BJ (cell line): ENCODE measurements around the gene KIAA0753. TPM values are rescaled to one million over a fixed set of nuclear protein-coding genes. Genes with fewer than 3 reads are reported as not detected.

Experiments used
- CTCF ChIA-PET: fragments of 350-600 bp; formaldehyde crosslinking; extraction: SDS; loops from one replicate; lab custom pipeline; 2021; ENCODE audit warnings: antibody characterized with exemption, inconsistent platforms; lab: Yijun Ruan, JAX
- POLR2A ChIA-PET: fragments of 300-600 bp; sonication (Branson Sonifier 250); formaldehyde crosslinking; extraction: SDS; loops from one replicate; lab custom pipeline; 2021; ENCODE audit warnings: antibody characterized with exemption; lab: Charles Lee
- DNase-seq: peaks from one replicate; pipeline ENCODE4 v3.0.0-alpha.2; 2011; ENCODE audit warnings: low read depth
- H3K27me3 ChIP-seq: 2 replicates; pipeline ENCODE4 v1.6.0; 2011; ENCODE audit warnings: low read length; ENCODE audit not compliant: control insufficient read depth, insufficient read depth
- H3K36me3 ChIP-seq: 2 replicates; pipeline ENCODE4 v1.5.1; 2011; ENCODE audit warnings: low read length; ENCODE audit not compliant: control insufficient read depth, insufficient read depth
- H3K4me3 ChIP-seq: 2 replicates; pipeline ENCODE4 v1.5.1; 2011; ENCODE audit warnings: low read depth, mild to moderate bottlenecking, control low read depth, low read length
- polyA plus RNA-seq: library from polyadenylated mRNA; depleted of rRNA; stranded (reverse); fragments of >200 nt; gene quantifications from 2 replicates; pipeline ENCODE4 v1.2.3, GENCODE V29; 2011
- TF ChIP-seq, protein P1 (sequence below): IDR thresholded peaks from 2 replicates; pipeline ENCODE4 v1.5.1; 2011; ENCODE audit warnings: low read depth, mild to moderate bottlenecking, control low read depth, inconsistent platforms, low read length, moderate library complexity; ENCODE audit not compliant: insufficient read depth

The KIAA0753 gene
- polyA plus RNA-seq, 1 experiment, result 5.4 TPM

DNA sequence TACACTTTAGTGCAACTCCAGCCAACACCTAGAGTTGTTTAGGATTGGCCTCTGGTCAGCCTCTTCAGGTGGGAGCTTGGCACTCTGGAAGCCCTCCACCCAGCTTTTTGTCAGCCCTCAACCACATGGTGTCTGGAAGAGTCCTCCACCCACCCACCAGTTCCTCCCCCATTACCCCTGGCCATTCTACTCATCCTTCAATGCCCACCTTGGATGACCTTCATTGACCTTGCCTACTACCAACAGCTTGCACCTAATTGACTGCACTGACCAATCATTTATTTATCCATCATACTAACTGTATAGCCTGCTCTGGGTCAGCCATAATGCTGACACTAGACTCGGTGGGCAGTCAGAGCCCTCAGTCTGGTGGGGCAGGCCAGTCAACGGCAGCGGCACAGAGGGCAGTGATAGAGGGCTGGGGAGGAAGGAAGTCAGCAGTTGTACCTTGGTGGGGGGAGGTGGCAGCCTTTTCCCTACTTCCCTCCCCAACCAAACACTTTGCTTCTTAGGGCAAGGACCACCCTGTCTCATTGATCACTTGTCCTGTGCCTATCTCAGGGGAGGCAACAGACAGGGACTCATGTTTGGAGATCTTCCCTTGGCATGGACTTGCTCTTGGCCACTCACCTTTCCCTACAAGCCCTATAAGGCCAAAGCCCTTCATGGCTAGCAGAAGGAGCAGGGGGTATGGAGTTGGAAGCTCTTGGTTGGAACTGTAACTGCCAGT, 43.4 kb upstream of the KIAA0753 start:
- no peak overlapping the region for H3K4me3 ChIP-seq
- no peaks in the 10 kb centered on the region; the same call in 1 of the 2 replicates for H3K27me3 ChIP-seq
- no peaks in the 10 kb centered on the region for H3K36me3 ChIP-seq
- POLR2A ChIA-PET, result no interaction called here
- CTCF ChIA-PET, result no interaction called here
- no peak for DNase-seq
- TF ChIP-seq, protein P1, sequence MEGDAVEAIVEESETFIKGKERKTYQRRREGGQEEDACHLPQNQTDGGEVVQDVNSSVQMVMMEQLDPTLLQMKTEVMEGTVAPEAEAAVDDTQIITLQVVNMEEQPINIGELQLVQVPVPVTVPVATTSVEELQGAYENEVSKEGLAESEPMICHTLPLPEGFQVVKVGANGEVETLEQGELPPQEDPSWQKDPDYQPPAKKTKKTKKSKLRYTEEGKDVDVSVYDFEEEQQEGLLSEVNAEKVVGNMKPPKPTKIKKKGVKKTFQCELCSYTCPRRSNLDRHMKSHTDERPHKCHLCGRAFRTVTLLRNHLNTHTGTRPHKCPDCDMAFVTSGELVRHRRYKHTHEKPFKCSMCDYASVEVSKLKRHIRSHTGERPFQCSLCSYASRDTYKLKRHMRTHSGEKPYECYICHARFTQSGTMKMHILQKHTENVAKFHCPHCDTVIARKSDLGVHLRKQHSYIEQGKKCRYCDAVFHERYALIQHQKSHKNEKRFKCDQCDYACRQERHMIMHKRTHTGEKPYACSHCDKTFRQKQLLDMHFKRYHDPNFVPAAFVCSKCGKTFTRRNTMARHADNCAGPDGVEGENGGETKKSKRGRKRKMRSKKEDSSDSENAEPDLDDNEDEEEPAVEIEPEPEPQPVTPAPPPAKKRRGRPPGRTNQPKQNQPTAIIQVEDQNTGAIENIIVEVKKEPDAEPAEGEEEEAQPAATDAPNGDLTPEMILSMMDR, result no peak

DNA sequence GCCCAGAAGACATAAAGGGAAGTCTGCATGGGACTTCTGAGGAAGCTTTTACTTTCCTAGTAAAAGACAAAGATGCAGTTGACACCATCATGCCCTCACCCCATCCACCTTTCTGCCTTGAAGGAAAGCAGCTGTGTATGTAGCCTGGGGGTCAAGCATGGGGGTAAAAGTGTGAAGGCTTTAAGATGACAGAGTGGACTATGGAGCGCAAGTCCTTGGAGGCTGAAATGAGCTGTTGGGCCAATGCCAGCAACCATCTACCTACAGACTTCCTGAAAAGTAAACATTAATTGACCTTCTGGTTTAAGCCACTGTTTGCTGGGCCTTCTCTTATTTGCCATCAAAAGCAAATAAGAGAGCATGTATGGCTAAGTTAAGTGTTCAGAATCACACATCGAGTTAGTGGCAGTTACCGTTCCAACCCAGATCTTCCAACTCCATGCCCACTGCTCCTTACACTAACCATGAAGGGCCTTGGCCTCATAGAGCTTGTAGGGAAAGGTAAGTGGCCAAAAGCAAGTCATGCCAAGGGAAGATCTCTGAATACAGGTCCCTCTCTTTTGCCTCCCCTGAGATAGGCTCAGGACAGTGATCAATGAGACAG, 42.7 kb upstream of the KIAA0753 start:
- ChIA-PET POLR2A (no interaction called here), CTCF (no interaction called here)
- TF ChIP-seq, protein P1, result no peak
- no peak for DNase-seq
- no peak overlapping the region for H3K4me3 ChIP-seq
- no peaks in the 10 kb centered on the region; the same call in 1 of the 2 replicates for H3K27me3 ChIP-seq
- no peaks in the 10 kb centered on the region for H3K36me3 ChIP-seq

DNA sequence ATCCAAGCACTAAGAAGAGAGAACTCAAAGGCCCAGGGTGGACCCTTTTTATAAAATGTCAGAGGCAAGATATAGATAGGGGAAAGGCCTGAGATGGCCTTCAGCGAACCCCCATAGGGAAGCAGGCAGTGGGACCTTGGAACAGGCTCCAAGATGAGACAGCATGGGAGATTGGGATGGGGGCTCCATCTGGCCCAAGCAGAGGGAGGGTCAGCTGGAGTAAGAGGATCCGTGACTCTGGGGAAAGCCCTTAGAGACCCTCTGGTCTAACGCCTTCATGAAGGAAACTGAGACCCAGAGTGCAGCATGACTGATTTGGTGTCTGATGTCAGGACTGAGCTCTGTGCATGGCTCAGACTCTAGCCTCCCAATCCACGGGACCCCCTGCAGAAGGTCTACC, 41.8 kb upstream of the KIAA0753 start:
- Histone ChIP-seq H3K36me3 (no peaks in the 10 kb centered on the region), H3K4me3 (no peak overlapping the region), H3K27me3 (no peaks in the 10 kb centered on the region; the same call in 1 of the 2 replicates)
- no peak for DNase-seq
- ChIA-PET CTCF (interaction anchor here (1.0 kb wide), 1 partner anchor 37 kb away, joined by 3 read pairs; no protein-coding TSS in a partner anchor), POLR2A (no interaction called here)
- TF ChIP-seq, protein P1, result no peak

DNA sequence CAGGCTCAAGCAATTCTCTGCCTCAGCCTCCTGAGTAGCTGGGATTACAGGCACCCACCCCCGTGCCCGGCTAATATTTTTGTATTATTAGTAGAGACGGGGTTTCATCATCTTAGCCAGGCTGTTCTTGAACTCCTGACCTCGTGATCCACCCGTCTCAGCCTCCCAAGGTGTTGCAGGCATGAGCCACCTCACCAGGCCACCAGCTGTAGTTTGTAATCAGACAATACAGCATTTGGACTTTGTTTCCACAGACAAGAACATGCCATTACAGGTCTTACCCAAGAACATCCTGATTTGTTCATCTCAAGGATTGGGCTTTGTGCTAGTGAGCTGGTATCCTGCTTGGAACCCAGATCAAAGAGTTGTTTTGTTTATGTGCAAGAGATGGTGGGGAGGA, 41.2 kb upstream of the KIAA0753 start:
- no peak for DNase-seq
- TF ChIP-seq, protein P1, result no peak
- POLR2A ChIA-PET, result no interaction called here
- Histone ChIP-seq H3K4me3 (no peak overlapping the region), H3K27me3 (peaks cover under 1% of the 10 kb centered on the region), H3K36me3 (no peaks in the 10 kb centered on the region)
- CTCF ChIA-PET, result interaction anchor here (1.0 kb wide), 1 partner anchor 38 kb away, joined by 3 read pairs; no protein-coding TSS in a partner anchor

DNA sequence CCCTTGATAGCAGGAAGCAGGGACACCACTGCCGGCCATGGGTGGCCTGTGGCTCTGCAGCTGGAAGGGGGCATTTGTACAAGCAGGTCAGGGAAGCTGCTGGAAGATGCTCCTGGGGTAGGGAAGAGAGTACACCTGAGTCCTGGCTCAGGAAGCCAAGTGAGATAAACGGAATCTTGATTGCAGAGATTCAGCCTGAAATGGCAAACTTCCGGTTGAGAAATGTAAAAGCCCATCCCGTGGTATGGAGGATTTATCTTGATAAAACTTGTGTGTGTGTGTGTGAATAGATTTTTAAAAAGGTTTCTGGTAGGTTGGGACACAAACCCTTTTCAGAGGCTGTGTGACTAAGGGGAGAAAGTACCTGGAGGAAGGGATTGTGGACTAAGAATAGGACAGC, 40.7 kb upstream of the KIAA0753 start:
- Histone ChIP-seq H3K36me3 (no peaks in the 10 kb centered on the region), H3K27me3 (peaks cover 3% of the 10 kb centered on the region), H3K4me3 (no peak overlapping the region)
- ChIA-PET POLR2A (no interaction called here), CTCF (interaction anchor here (1.0 to 5.1 kb wide), 2 partner anchors 15 to 38 kb away, joined by 3 to 29 read pairs; no protein-coding TSS in a partner anchor)
- TF ChIP-seq, protein P1, result no peak
- no peak for DNase-seq
